Measurements from ENCODE around the gene CCL14.

DNA sequence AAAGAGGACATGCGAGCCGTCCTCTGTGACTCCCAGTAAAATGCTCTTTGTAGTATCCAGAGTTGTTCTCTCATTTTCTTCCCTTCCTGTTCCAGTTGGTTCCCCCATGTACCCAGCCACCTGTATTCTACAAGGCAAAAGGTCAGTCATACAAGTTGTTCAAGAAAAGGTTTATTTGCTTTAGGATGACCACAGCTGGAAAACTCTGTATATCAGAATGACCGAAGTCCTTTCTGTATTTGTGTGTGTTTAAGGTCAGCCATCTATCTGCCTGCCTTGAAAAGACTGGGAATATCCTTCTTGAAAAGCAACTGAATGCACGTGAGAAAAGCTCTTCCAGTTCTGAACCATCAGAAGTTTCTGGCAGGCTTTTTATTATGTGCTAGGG lies 13.6 kb downstream of the CCL14 start:
- TF ChIP-seq, protein P1, sequence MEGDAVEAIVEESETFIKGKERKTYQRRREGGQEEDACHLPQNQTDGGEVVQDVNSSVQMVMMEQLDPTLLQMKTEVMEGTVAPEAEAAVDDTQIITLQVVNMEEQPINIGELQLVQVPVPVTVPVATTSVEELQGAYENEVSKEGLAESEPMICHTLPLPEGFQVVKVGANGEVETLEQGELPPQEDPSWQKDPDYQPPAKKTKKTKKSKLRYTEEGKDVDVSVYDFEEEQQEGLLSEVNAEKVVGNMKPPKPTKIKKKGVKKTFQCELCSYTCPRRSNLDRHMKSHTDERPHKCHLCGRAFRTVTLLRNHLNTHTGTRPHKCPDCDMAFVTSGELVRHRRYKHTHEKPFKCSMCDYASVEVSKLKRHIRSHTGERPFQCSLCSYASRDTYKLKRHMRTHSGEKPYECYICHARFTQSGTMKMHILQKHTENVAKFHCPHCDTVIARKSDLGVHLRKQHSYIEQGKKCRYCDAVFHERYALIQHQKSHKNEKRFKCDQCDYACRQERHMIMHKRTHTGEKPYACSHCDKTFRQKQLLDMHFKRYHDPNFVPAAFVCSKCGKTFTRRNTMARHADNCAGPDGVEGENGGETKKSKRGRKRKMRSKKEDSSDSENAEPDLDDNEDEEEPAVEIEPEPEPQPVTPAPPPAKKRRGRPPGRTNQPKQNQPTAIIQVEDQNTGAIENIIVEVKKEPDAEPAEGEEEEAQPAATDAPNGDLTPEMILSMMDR (CRISPR knock-in tag; IDR thresholded peaks at IDR 0.05) = no peak
- TF ChIP-seq EP300 (IDR thresholded peaks at IDR 0.05; ENCODE audit: low read depth in 2 of 2, low read length in 2 of 2) (peak in 1 of 2 experiments; percentile 72; a peak in 2 of 4 replicates), EP300 (CRISPR knock-in tag; IDR thresholded peaks at IDR 0.05; ENCODE audit: borderline replicate concordance) (no peak), NR3C1 (CRISPR knock-in tag; IDR thresholded peaks at IDR 0.05) (no peak), FOXM1 (CRISPR knock-in tag; IDR thresholded peaks at IDR 0.05) (no peak), FOSL1 (CRISPR knock-in tag; IDR thresholded peaks at IDR 0.05; ENCODE audit: borderline replicate concordance) (no peak), ZNF788 (CRISPR knock-in tag; IDR thresholded peaks at IDR 0.05; ENCODE audit: borderline replicate concordance) (no peak), NCOA5 (CRISPR knock-in tag; IDR thresholded peaks at IDR 0.05) (no peak), GFI1 (CRISPR knock-in tag; IDR thresholded peaks at IDR 0.05; ENCODE audit: borderline replicate concordance) (no peak), HMGA1 (CRISPR knock-in tag; conservative IDR thresholded peaks at IDR 0.05) (no peak), RXRA (CRISPR knock-in tag; IDR thresholded peaks at IDR 0.05) (no peak), ZHX1 (CRISPR knock-in tag; IDR thresholded peaks at IDR 0.05; ENCODE audit: low read depth) (no peak)
- TF ChIP-seq, protein P2, sequence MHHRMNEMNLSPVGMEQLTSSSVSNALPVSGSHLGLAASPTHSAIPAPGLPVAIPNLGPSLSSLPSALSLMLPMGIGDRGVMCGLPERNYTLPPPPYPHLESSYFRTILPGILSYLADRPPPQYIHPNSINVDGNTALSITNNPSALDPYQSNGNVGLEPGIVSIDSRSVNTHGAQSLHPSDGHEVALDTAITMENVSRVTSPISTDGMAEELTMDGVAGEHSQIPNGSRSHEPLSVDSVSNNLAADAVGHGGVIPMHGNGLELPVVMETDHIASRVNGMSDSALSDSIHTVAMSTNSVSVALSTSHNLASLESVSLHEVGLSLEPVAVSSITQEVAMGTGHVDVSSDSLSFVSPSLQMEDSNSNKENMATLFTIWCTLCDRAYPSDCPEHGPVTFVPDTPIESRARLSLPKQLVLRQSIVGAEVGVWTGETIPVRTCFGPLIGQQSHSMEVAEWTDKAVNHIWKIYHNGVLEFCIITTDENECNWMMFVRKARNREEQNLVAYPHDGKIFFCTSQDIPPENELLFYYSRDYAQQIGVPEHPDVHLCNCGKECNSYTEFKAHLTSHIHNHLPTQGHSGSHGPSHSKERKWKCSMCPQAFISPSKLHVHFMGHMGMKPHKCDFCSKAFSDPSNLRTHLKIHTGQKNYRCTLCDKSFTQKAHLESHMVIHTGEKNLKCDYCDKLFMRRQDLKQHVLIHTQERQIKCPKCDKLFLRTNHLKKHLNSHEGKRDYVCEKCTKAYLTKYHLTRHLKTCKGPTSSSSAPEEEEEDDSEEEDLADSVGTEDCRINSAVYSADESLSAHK (CRISPR knock-in tag; IDR thresholded peaks at IDR 0.05; ENCODE audit: borderline replicate concordance) = no peak
